GM12872 (cell line): ENCODE measurements around the gene AQP9.

Experiments
- TF ChIP-seq, protein P1 (sequence below): IDR thresholded peaks from 3 replicates; pipeline ENCODE4 v1.5.1; 2011; ENCODE audit warnings: low read depth, mild to moderate bottlenecking, low read length, moderate library complexity; ENCODE audit not compliant: insufficient read depth

The AQP9 gene

DNA sequence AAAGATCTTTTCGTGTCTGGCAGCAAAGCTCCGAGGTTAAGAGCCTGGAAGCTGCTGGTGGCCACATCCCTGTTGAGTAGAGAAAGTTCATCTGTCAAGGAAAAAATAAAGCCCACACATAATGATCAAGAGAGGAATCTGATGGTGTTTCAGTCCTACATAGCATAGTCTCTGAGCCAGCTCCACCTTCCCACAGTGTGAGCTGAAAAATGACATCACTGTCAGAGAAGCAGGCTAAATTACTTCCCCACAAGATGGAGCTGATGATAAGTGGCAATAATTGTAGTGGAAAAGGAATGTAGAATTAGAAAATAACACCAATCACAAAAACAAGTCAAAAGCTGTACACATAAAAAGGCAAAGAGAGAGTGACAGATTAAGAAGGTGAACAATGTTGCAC, 84.5 kb downstream of the AQP9 start:
- TF ChIP-seq, protein P1, sequence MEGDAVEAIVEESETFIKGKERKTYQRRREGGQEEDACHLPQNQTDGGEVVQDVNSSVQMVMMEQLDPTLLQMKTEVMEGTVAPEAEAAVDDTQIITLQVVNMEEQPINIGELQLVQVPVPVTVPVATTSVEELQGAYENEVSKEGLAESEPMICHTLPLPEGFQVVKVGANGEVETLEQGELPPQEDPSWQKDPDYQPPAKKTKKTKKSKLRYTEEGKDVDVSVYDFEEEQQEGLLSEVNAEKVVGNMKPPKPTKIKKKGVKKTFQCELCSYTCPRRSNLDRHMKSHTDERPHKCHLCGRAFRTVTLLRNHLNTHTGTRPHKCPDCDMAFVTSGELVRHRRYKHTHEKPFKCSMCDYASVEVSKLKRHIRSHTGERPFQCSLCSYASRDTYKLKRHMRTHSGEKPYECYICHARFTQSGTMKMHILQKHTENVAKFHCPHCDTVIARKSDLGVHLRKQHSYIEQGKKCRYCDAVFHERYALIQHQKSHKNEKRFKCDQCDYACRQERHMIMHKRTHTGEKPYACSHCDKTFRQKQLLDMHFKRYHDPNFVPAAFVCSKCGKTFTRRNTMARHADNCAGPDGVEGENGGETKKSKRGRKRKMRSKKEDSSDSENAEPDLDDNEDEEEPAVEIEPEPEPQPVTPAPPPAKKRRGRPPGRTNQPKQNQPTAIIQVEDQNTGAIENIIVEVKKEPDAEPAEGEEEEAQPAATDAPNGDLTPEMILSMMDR: no peak

DNA sequence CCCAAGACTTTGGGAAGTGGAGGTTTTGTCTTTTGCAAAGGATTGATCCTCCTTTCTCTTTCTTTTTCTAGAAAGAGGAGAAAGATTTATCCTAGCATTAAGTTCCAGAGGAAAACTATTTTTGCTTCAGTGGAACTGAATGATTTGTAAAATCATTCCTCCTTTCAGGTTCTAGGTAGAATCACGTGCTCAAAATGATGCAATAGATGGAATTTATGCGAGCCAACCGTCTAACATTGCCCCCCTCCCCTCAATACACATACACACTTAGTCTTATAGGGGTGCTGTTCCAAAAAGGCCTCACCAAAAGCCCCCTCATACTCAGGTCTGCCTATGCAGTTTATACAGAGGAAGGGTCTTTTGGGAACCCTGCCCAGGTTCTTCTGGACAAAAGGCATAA, 85.3 kb downstream of the AQP9 start:
- TF ChIP-seq, protein P1: no peak

- TF ChIP-seq, protein P1: no peak
These were observed 85.9 kb downstream of the AQP9 start for GRCh38 chr15:58224068-58224467.

DNA sequence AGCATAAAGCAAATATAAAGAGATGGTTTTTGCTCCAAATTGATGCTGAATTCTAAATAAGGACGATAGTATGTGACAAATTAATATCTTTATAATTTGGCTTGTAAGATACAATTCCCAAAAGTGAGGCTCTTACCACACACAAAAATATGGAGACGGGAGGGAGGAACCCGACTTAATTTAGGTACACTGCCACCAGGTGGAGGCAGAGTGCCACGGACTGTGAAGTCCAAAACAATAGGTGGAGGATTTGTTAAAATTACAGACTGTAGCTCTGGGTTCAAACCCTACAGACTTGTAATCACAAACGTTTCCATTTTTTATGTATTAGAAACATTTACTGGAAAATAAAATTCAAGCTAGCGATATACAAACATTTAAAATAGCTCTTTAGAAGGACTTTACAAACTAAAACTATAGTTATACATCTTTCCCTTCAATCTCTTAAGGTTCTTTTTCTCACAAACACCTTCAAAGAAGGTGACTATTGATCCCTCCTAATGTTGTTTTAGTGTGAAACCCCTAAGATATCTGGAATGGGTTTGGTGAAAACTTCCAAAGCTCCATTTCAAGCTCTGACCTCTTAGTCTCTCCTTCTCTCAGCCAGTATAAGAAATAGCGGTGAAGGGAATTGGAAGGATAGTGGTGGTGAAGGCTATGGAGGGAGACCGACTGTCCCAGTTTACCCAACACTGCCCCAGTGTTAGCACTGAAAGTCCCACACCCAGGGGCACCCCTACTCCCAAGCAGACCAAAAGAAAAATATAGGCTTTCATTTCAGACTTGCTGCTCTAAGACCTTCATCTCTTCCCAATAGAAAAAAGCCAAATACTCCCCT, 89.7 kb downstream of the AQP9 start:
- TF ChIP-seq, protein P1: peak; percentile 76

GRCh38 chr15:58228718-58229117, 90.5 kb downstream of the AQP9 start:
- TF ChIP-seq, protein P1: no peak

- TF ChIP-seq, protein P1: no peak
These were observed 91.2 kb downstream of the AQP9 start for GRCh38 chr15:58229297-58229768.

- TF ChIP-seq, protein P1: no peak
These were observed 94.3 kb downstream of the AQP9 start for GRCh38 chr15:58232281-58233065.
